CD4-positive, alpha-beta memory T cell (primary cell): ENCODE data around the gene GPC4. TPM values are rescaled to one million over a fixed set of nuclear protein-coding genes. Genes with fewer than 3 reads are reported as not detected.
A peak's percentile ranks its signal among the peaks of the same experiment; 100 is the strongest.

Experiments used
- CTCF ChIA-PET: fragments of 350-600 bp; sonication (Branson Sonifier 250); formaldehyde crosslinking; loops from one replicate; lab custom pipeline; 2021; ENCODE audit warnings: inconsistent platforms; ENCODE audit not compliant: partially characterized antibody; lab: Charles Lee
- POLR2A ChIA-PET: fragments of 350-600 bp; sonication (Branson Sonifier 250); formaldehyde crosslinking; loops from one replicate; lab custom pipeline; 2021; ENCODE audit not compliant: partially characterized antibody; lab: Charles Lee
- DNase-seq, 5 donors: peaks; one replicate each; pipeline versions ENCODE4 v3.0.0 to v3.0.0-alpha.2; 2020 to 2022; ENCODE audit warnings: mixed read lengths in 1 of 5
- H3K27ac ChIP-seq: one replicate; pipeline ENCODE4 v1.7.0; 2013; ENCODE audit warnings: low read depth, low read length
- H3K27me3 ChIP-seq: 2 replicates; pipeline ENCODE4 v1.7.0; 2013; ENCODE audit warnings: mild to moderate bottlenecking, low read length, moderate library complexity; ENCODE audit not compliant: insufficient read depth
- H3K36me3 ChIP-seq: 2 replicates; pipeline ENCODE4 v1.7.0; 2013; ENCODE audit warnings: mild to moderate bottlenecking, low read length, moderate library complexity; ENCODE audit not compliant: insufficient read depth
- H3K4me1 ChIP-seq: 2 replicates; pipeline ENCODE4 v1.7.0; 2013; ENCODE audit warnings: mild to moderate bottlenecking, low read length, moderate library complexity; ENCODE audit not compliant: insufficient read depth
- H3K4me3 ChIP-seq, 2 donors: one replicate each; pipeline ENCODE4 v1.7.0; 2013; ENCODE audit warnings: low read length in 2 of 2, mild to moderate bottlenecking in 1 of 2
- H3K9me3 ChIP-seq, 2 donors: one replicate each; pipeline ENCODE4 v1.7.0; 2013; ENCODE audit warnings: low read length in 2 of 2, control low read depth in 1 of 2; ENCODE audit not compliant: control insufficient read depth in 1 of 2
- H3K27ac Mint-ChIP-seq, 7 donors: one replicate each; pipeline ENCODE4 v1.8.0; 2020 to 2021; ENCODE audit warnings: mixed read lengths in 7 of 7, mild to moderate bottlenecking in 6 of 7, inconsistent platforms in 3 of 7, moderate library complexity in 3 of 7
- H3K27me3 Mint-ChIP-seq, 2 donors: one replicate each; pipeline ENCODE4 v1.8.0; 2020 to 2021; ENCODE audit warnings: mixed read lengths in 2 of 2
- H3K36me3 Mint-ChIP-seq, 2 donors: one replicate each; pipeline ENCODE4 v1.8.0; 2020 to 2021; ENCODE audit warnings: mixed read lengths in 2 of 2, inconsistent platforms in 1 of 2, mild to moderate bottlenecking in 1 of 2
- H3K4me1 Mint-ChIP-seq, 4 donors: one replicate each; pipeline ENCODE4 v1.8.0; 2020 to 2021; ENCODE audit warnings: mixed read lengths in 4 of 4, mild to moderate bottlenecking in 1 of 4
- H3K4me3 Mint-ChIP-seq, 8 donors: one replicate each; pipeline ENCODE4 v1.8.0; 2020 to 2021; ENCODE audit warnings: mixed read lengths in 8 of 8, mild to moderate bottlenecking in 7 of 8, moderate library complexity in 6 of 8, inconsistent platforms in 3 of 8
- H3K9me3 Mint-ChIP-seq, 8 donors: one replicate each; pipeline ENCODE4 v1.8.0; 2020 to 2021; ENCODE audit warnings: mixed read lengths in 8 of 8, mild to moderate bottlenecking in 5 of 8, inconsistent platforms in 3 of 8, moderate library complexity in 1 of 8
- intact Hi-C: fragments of 100-400 bp; cut with micrococcal nuclease; formaldehyde crosslinking; loops from one replicate; pipeline ENCODE4 v1.15.1; 2023
- polyA plus RNA-seq, 2 donors: library from polyadenylated mRNA; unstranded; fragments of 300-500 nt; fragmentation: Illumina TruSeq; gene quantifications; one replicate each; pipeline ENCODE4 v1.2.3, GENCODE V29; 2021
- total RNA-seq, 2 experiments: library from RNA; stranded (reverse); gene quantifications; one replicate each; pipeline ENCODE4 v1.2.3, GENCODE V29; 2021

GPC4 gene
- total and polyA plus RNA-seq, 4 experiments from 2014 or later: not detected

GRCh38 chrX:133440797-133441163 lies 25.5 kb upstream of the GPC4 start:
- intact Hi-C loops: no loop called here

GRCh38 chrX:133440081-133440796 lies 24.9 kb upstream of the GPC4 start:
- Histone ChIP-seq H3K27ac (no peak overlapping the region), H3K4me3 (no peak overlapping the region), H3K36me3 (no peaks in the 10 kb centered on the region), H3K9me3 (no peaks in the 10 kb centered on the region), H3K27me3 (no peaks in the 10 kb centered on the region), H3K4me1 (no peaks in the 10 kb centered on the region)
- POLR2A ChIA-PET: no interaction called here
- intact Hi-C loops: no loop called here
- DNase-seq: no peak
- H3K4me3 Mint-ChIP-seq: peak overlapping the region in 1 of 8 donors; percentile 28
- CTCF ChIA-PET: no interaction called here
- no peaks in the 10 kb centered on the region for H3K36me3 Mint-ChIP-seq
- peaks cover 0 to 2% (median 2%) of the 10 kb centered on the region in 4 donors for H3K4me1 Mint-ChIP-seq
- H3K27ac Mint-ChIP-seq: no peak overlapping the region
- no peaks in the 10 kb centered on the region for H3K27me3 Mint-ChIP-seq
- H3K9me3 Mint-ChIP-seq: no peaks in the 10 kb centered on the region

More at GRCh38 chrX:133440797-133441163, 25.5 kb upstream of the GPC4 start:
- H3K27ac Mint-ChIP-seq: no peak overlapping the region
- H3K36me3 ChIP-seq: no peaks in the 10 kb centered on the region
- peaks cover 0 to 7% (median 5%) of the 10 kb centered on the region in 4 donors for H3K4me1 Mint-ChIP-seq
- DNase-seq: no peak
- H3K27ac ChIP-seq: no peak overlapping the region
- peak overlapping the region in 1 of 8 donors; percentile 14 for H3K4me3 Mint-ChIP-seq
- H3K4me3 ChIP-seq: no peak overlapping the region
- H3K36me3 Mint-ChIP-seq: no peaks in the 10 kb centered on the region
- no peaks in the 10 kb centered on the region for H3K27me3 ChIP-seq
- no peaks in the 10 kb centered on the region for H3K9me3 Mint-ChIP-seq
- CTCF ChIA-PET: no interaction called here
- no peaks in the 10 kb centered on the region for H3K27me3 Mint-ChIP-seq
- no peaks in the 10 kb centered on the region for H3K4me1 ChIP-seq
- POLR2A ChIA-PET: no interaction called here
- no peaks in the 10 kb centered on the region for H3K9me3 ChIP-seq

GRCh38 chrX:133437766-133438165 lies 22.5 kb upstream of the GPC4 start:
- Histone ChIP-seq H3K4me3 (no peak overlapping the region), H3K4me1 (no peaks in the 10 kb centered on the region), H3K27ac (no peak overlapping the region), H3K9me3 (no peaks in the 10 kb centered on the region), H3K27me3 (no peaks in the 10 kb centered on the region), H3K36me3 (no peaks in the 10 kb centered on the region)
- H3K36me3 Mint-ChIP-seq: no peaks in the 10 kb centered on the region
- no peak overlapping the region for H3K27ac Mint-ChIP-seq
- no peak overlapping the region for H3K4me3 Mint-ChIP-seq
- no peaks in the 10 kb centered on the region for H3K9me3 Mint-ChIP-seq
- ChIA-PET CTCF (no interaction called here), POLR2A (no interaction called here)
- no peak for DNase-seq
- H3K27me3 Mint-ChIP-seq: no peaks in the 10 kb centered on the region
- no peaks in the 10 kb centered on the region for H3K4me1 Mint-ChIP-seq
- intact Hi-C loops: no loop called here

- H3K27ac Mint-ChIP-seq: no peak overlapping the region
- intact Hi-C loops: no loop called here
- Histone ChIP-seq H3K4me1 (no peaks in the 10 kb centered on the region), H3K27me3 (no peaks in the 10 kb centered on the region), H3K27ac (no peak overlapping the region), H3K4me3 (no peak overlapping the region), H3K9me3 (no peaks in the 10 kb centered on the region), H3K36me3 (no peaks in the 10 kb centered on the region)
- no peaks in the 10 kb centered on the region for H3K36me3 Mint-ChIP-seq
- H3K4me3 Mint-ChIP-seq: no peak overlapping the region
- H3K9me3 Mint-ChIP-seq: no peaks in the 10 kb centered on the region
- CTCF ChIA-PET: no interaction called here
- no peaks in the 10 kb centered on the region for H3K27me3 Mint-ChIP-seq
- H3K4me1 Mint-ChIP-seq: no peaks in the 10 kb centered on the region
- DNase-seq: no peak
- POLR2A ChIA-PET: no interaction called here
Observed at GRCh38 chrX:133437356-133437755, 22.1 kb upstream of the GPC4 start.

- POLR2A ChIA-PET: no interaction called here
- H3K9me3 Mint-ChIP-seq: no peaks in the 10 kb centered on the region
- H3K27me3 ChIP-seq: no peaks in the 10 kb centered on the region
- CTCF ChIA-PET: no interaction called here
- no peaks in the 10 kb centered on the region for H3K4me1 Mint-ChIP-seq
- no peak overlapping the region for H3K4me3 ChIP-seq
- DNase-seq: no peak
- no peaks in the 10 kb centered on the region for H3K27me3 Mint-ChIP-seq
- H3K27ac Mint-ChIP-seq: no peak overlapping the region
- no peaks in the 10 kb centered on the region for H3K36me3 ChIP-seq
- no peak overlapping the region for H3K27ac ChIP-seq
- no peaks in the 10 kb centered on the region for H3K9me3 ChIP-seq
- H3K36me3 Mint-ChIP-seq: no peaks in the 10 kb centered on the region
- H3K4me3 Mint-ChIP-seq: no peak overlapping the region
- H3K4me1 ChIP-seq: no peaks in the 10 kb centered on the region
- intact Hi-C loops: no loop called here
Observed at GRCh38 chrX:133435544-133436124, 20.3 kb upstream of the GPC4 start.

GRCh38 chrX:133434197-133434820 lies 19.0 kb upstream of the GPC4 start:
- no peaks in the 10 kb centered on the region for H3K27me3 Mint-ChIP-seq
- intact Hi-C loops: no loop called here
- peak overlapping the region in 1 of 8 donors; percentile 21 for H3K4me3 Mint-ChIP-seq
- no peaks in the 10 kb centered on the region for H3K4me1 Mint-ChIP-seq
- Histone ChIP-seq H3K36me3 (no peaks in the 10 kb centered on the region), H3K4me3 (no peak overlapping the region), H3K27me3 (no peaks in the 10 kb centered on the region), H3K4me1 (no peaks in the 10 kb centered on the region), H3K9me3 (no peaks in the 10 kb centered on the region), H3K27ac (no peak overlapping the region)
- CTCF ChIA-PET: no interaction called here
- POLR2A ChIA-PET: no interaction called here
- no peaks in the 10 kb centered on the region for H3K9me3 Mint-ChIP-seq
- DNase-seq: no peak
- peak overlapping the region in 1 of 7 donors; percentile 9 for H3K27ac Mint-ChIP-seq
- no peaks in the 10 kb centered on the region for H3K36me3 Mint-ChIP-seq

GRCh38 chrX:133419911-133420310 lies 4.6 kb upstream of the GPC4 start:
- POLR2A ChIA-PET: no interaction called here
- H3K4me1 ChIP-seq: no peaks in the 10 kb centered on the region
- Mint-ChIP-seq H3K27me3 (peaks cover 11 to 22% of the 10 kb centered on the region in 2 donors), H3K36me3 (no peaks in the 10 kb centered on the region), H3K4me1 (peaks cover 0 to 7% (median 0%) of the 10 kb centered on the region in 4 donors), H3K27ac (no peak overlapping the region), H3K4me3 (peak overlapping the region in 1 of 8 donors; percentile 48), H3K9me3 (peaks cover 0 to 3% (median 0%) of the 10 kb centered on the region in 8 donors)
- no peak for DNase-seq
- H3K36me3 ChIP-seq: no peaks in the 10 kb centered on the region
- intact Hi-C loops: no loop called here
- no peaks in the 10 kb centered on the region for H3K27me3 ChIP-seq
- no peak overlapping the region for H3K4me3 ChIP-seq
- H3K27ac ChIP-seq: no peak overlapping the region
- H3K9me3 ChIP-seq: no peaks in the 10 kb centered on the region
- CTCF ChIA-PET: no interaction called here
